22Rv1 (cell line): ENCODE results near the gene VIPAS39.

Source experiments
- CTCF ChIP-seq: fragments of 450-650 bp; IDR thresholded peaks from 2 replicates; pipeline ENCODE4 v1.5.1; 2017; ENCODE audit warnings: mild to moderate bottlenecking
- ZFX ChIP-seq: fragments of 450-650 bp; IDR thresholded peaks from 2 replicates; pipeline ENCODE4 v1.6.1; 2017; ENCODE audit warnings: antibody characterized with exemption, borderline replicate concordance

- TF ChIP-seq CTCF (no peak), ZFX (no peak)
Measured at GRCh38 chr14:77377502-77377844, 79.9 kb downstream of the VIPAS39 start.
